Measurements from ENCODE around the gene CDH4.

GRCh38 chr20:61830241-61830930 lies 578.3 kb downstream of the CDH4 start:
- no peak for TF ChIP-seq CTCF (IDR thresholded peaks at IDR 0.05)
- TF ChIP-seq POLR2A (IDR thresholded peaks at IDR 0.05): no peak

Data from upper lobe of left lung (tissue), 4 donors.